ENCODE data around the gene SLC25A13.
A peak's percentile ranks its signal among the peaks of the same experiment; 100 is the strongest.
"Not testable (repeated sequence)": the region's sequence is repeated elsewhere in the genome, so short reads cannot be mapped to it uniquely, and the experiment has no call there.

The SLC25A13 gene

GRCh38 chr7:96300502-96300901 is 21.4 kb downstream of the SLC25A13 start:
- no peak for ATAC-seq (ENCODE audit: low read depth)
- Mint-ChIP-seq H3K36me3 (peaks cover 10% of the 10 kb centered on the region), H3K9me3 (no peaks in the 10 kb centered on the region), H3K27me3 (no peaks in the 10 kb centered on the region), H3K4me3 (no peak overlapping the region), H3K27ac (no peak overlapping the region), H3K4me1 (peaks cover 19% of the 10 kb centered on the region)
- no peak for DNase-seq (ENCODE audit: low spot score in 2 of 2)

- Mint-ChIP-seq H3K27me3 (no peaks in the 10 kb centered on the region), H3K9me3 (no peaks in the 10 kb centered on the region), H3K27ac (peak overlapping the region; percentile 76), H3K36me3 (peaks cover 16% of the 10 kb centered on the region), H3K4me3 (no peak overlapping the region), H3K4me1 (peaks cover 15% of the 10 kb centered on the region)
- ATAC-seq (ENCODE audit: low read depth) (no peak), DNase-seq (ENCODE audit: low spot score in 2 of 2) (no peak)
Observed at GRCh38 chr7:96299496-96299895, 22.4 kb downstream of the SLC25A13 start.

- Mint-ChIP-seq H3K9me3 (no peaks in the 10 kb centered on the region), H3K27ac (no peak overlapping the region), H3K4me3 (no peak overlapping the region), H3K4me1 (peaks cover 17% of the 10 kb centered on the region), H3K27me3 (no peaks in the 10 kb centered on the region), H3K36me3 (peaks cover 19% of the 10 kb centered on the region)
- no peak for DNase-seq (ENCODE audit: low spot score in 2 of 2)
- no peak for ATAC-seq (ENCODE audit: low read depth)
Observed at GRCh38 chr7:96297876-96298275, 24.0 kb downstream of the SLC25A13 start.

- not testable (repeated sequence) for H3K9me3 Mint-ChIP-seq; H3K4me3 Mint-ChIP-seq; DNase-seq (ENCODE audit: low spot score in 2 of 2); ATAC-seq (ENCODE audit: low read depth); H3K27ac Mint-ChIP-seq; H3K27me3 Mint-ChIP-seq
- peaks cover 21% of the 10 kb centered on the region for H3K36me3 Mint-ChIP-seq
- H3K4me1 Mint-ChIP-seq = peaks cover 16% of the 10 kb centered on the region
Observed at GRCh38 chr7:96297446-96297845, 24.5 kb downstream of the SLC25A13 start.

GRCh38 chr7:96293911-96294310 is 28.0 kb downstream of the SLC25A13 start:
- Mint-ChIP-seq H3K36me3 (peaks cover 29% of the 10 kb centered on the region), H3K4me1 (peaks cover 15% of the 10 kb centered on the region)
- H3K4me3 Mint-ChIP-seq; H3K9me3 Mint-ChIP-seq; H3K27ac Mint-ChIP-seq; DNase-seq (ENCODE audit: low spot score in 2 of 2); H3K27me3 Mint-ChIP-seq; ATAC-seq (ENCODE audit: low read depth): not testable (repeated sequence)

- ATAC-seq (ENCODE audit: low read depth) (no peak), DNase-seq (ENCODE audit: low spot score in 2 of 2) (no peak)
- H3K27ac Mint-ChIP-seq = peak overlapping the region; percentile 69
- H3K36me3 Mint-ChIP-seq = peaks cover 26% of the 10 kb centered on the region
- no peaks in the 10 kb centered on the region for H3K27me3 Mint-ChIP-seq
- peaks cover 44% of the 10 kb centered on the region for H3K4me1 Mint-ChIP-seq
- no peak overlapping the region for H3K4me3 Mint-ChIP-seq
- H3K9me3 Mint-ChIP-seq = peaks cover 4% of the 10 kb centered on the region
Observed at GRCh38 chr7:96287559-96287958, 34.3 kb downstream of the SLC25A13 start.

GRCh38 chr7:96287132-96287531 is 34.8 kb downstream of the SLC25A13 start:
- ATAC-seq (ENCODE audit: low read depth) = peak; percentile 78

GRCh38 chr7:96285579-96285978 is 36.3 kb downstream of the SLC25A13 start:
- ATAC-seq (ENCODE audit: low read depth) (peak; percentile 67), DNase-seq (ENCODE audit: low spot score in 2 of 2) (no peak)
- peaks cover 33% of the 10 kb centered on the region for H3K4me1 Mint-ChIP-seq
- peaks cover 23% of the 10 kb centered on the region for H3K36me3 Mint-ChIP-seq
- H3K27ac Mint-ChIP-seq = peak overlapping the region; percentile 71
- peaks cover 2% of the 10 kb centered on the region for H3K9me3 Mint-ChIP-seq
- no peak overlapping the region for H3K4me3 Mint-ChIP-seq
- no peaks in the 10 kb centered on the region for H3K27me3 Mint-ChIP-seq

More at GRCh38 chr7:96287132-96287531, 34.8 kb downstream of the SLC25A13 start:
- Mint-ChIP-seq H3K9me3 (peaks cover 4% of the 10 kb centered on the region), H3K27me3 (no peaks in the 10 kb centered on the region), H3K36me3 (peaks cover 23% of the 10 kb centered on the region), H3K4me1 (peaks cover 42% of the 10 kb centered on the region), H3K27ac (peak overlapping the region; percentile 71), H3K4me3 (no peak overlapping the region)
- DNase-seq (ENCODE audit: low spot score in 2 of 2) = no peak

GRCh38 chr7:96284835-96285234 is 37.1 kb downstream of the SLC25A13 start:
- H3K9me3 Mint-ChIP-seq = peaks cover 2% of the 10 kb centered on the region
- no peak for DNase-seq (ENCODE audit: low spot score in 2 of 2)
- H3K36me3 Mint-ChIP-seq = peaks cover 25% of the 10 kb centered on the region
- no peak for ATAC-seq (ENCODE audit: low read depth)
- H3K27ac Mint-ChIP-seq = no peak overlapping the region
- H3K4me1 Mint-ChIP-seq = peaks cover 33% of the 10 kb centered on the region
- no peaks in the 10 kb centered on the region for H3K27me3 Mint-ChIP-seq
- H3K4me3 Mint-ChIP-seq = no peak overlapping the region

GRCh38 chr7:96284240-96284639 is 37.7 kb downstream of the SLC25A13 start:
- DNase-seq (ENCODE audit: low spot score in 2 of 2) (no peak), ATAC-seq (ENCODE audit: low read depth) (no peak)
- Mint-ChIP-seq H3K27ac (no peak overlapping the region), H3K9me3 (peaks cover 2% of the 10 kb centered on the region), H3K27me3 (no peaks in the 10 kb centered on the region), H3K4me1 (peaks cover 33% of the 10 kb centered on the region), H3K4me3 (no peak overlapping the region), H3K36me3 (peaks cover 24% of the 10 kb centered on the region)

GRCh38 chr7:96282835-96283234 is 39.1 kb downstream of the SLC25A13 start:
- ATAC-seq (ENCODE audit: low read depth) (no peak), DNase-seq (ENCODE audit: low spot score in 2 of 2) (no peak)
- Mint-ChIP-seq H3K4me3 (no peak overlapping the region), H3K36me3 (peaks cover 25% of the 10 kb centered on the region), H3K27ac (no peak overlapping the region), H3K9me3 (peaks cover 2% of the 10 kb centered on the region), H3K4me1 (peaks cover 32% of the 10 kb centered on the region), H3K27me3 (no peaks in the 10 kb centered on the region)

GRCh38 chr7:96277921-96278320 is 44.0 kb downstream of the SLC25A13 start:
- ATAC-seq (ENCODE audit: low read depth) (no peak), DNase-seq (ENCODE audit: low spot score in 2 of 2) (no peak)
- Mint-ChIP-seq H3K36me3 (peaks cover 31% of the 10 kb centered on the region), H3K27ac (no peak overlapping the region), H3K4me1 (peaks cover 5% of the 10 kb centered on the region), H3K27me3 (no peaks in the 10 kb centered on the region), H3K9me3 (no peaks in the 10 kb centered on the region), H3K4me3 (no peak overlapping the region)

GRCh38 chr7:96276019-96276418 is 45.9 kb downstream of the SLC25A13 start:
- ATAC-seq (ENCODE audit: low read depth) (no peak), DNase-seq (ENCODE audit: low spot score in 2 of 2) (no peak)
- Mint-ChIP-seq H3K27ac (no peak overlapping the region), H3K9me3 (no peaks in the 10 kb centered on the region), H3K4me1 (peaks cover 5% of the 10 kb centered on the region), H3K36me3 (peaks cover 32% of the 10 kb centered on the region), H3K27me3 (no peaks in the 10 kb centered on the region), H3K4me3 (no peak overlapping the region)

GRCh38 chr7:96273716-96274115 is 48.2 kb downstream of the SLC25A13 start:
- DNase-seq (ENCODE audit: low spot score in 2 of 2) (no peak), ATAC-seq (ENCODE audit: low read depth) (no peak)
- no peak overlapping the region for H3K4me3 Mint-ChIP-seq
- H3K4me1 Mint-ChIP-seq = peaks cover 5% of the 10 kb centered on the region
- peaks cover 35% of the 10 kb centered on the region for H3K36me3 Mint-ChIP-seq
- H3K9me3 Mint-ChIP-seq = peaks cover 5% of the 10 kb centered on the region
- no peaks in the 10 kb centered on the region for H3K27me3 Mint-ChIP-seq
- no peak overlapping the region for H3K27ac Mint-ChIP-seq

GRCh38 chr7:96269246-96269994 is 52.5 kb downstream of the SLC25A13 start:
- Mint-ChIP-seq H3K4me1 (peaks cover 6% of the 10 kb centered on the region), H3K27me3 (no peaks in the 10 kb centered on the region), H3K36me3 (peaks cover 23% of the 10 kb centered on the region), H3K9me3 (peaks cover 5% of the 10 kb centered on the region), H3K27ac (no peak overlapping the region), H3K4me3 (no peak overlapping the region)
- DNase-seq (ENCODE audit: low spot score in 2 of 2) = no peak
- no peak for ATAC-seq (ENCODE audit: low read depth)

All from memory B cell (primary cell).